Ovary (tissue), 9 donors: Measurements from ENCODE around the gene FAM149A. TPM values are rescaled to one million over a fixed set of nuclear protein-coding genes. Genes with fewer than 3 reads are reported as not detected.
A peak's percentile ranks its signal among the peaks of the same experiment; 100 is the strongest.

Source experiments
- DNase-seq, 5 donors: peaks; one replicate each; pipeline ENCODE4 v3.0.0-alpha.2; 2019 to 2020
- H3K27ac ChIP-seq, 2 donors: fragments of 200-600 bp; one replicate each; pipeline versions ENCODE4 v1.5.1 to v1.8.0; 2019 to 2022
- H3K27me3 ChIP-seq: fragments of 200-600 bp; one replicate; pipeline ENCODE4 v1.8.0; 2022
- H3K36me3 ChIP-seq: fragments of 200-600 bp; sonication (generic); one replicate; pipeline ENCODE4 v1.5.1; 2019
- H3K4me1 ChIP-seq: one replicate; pipeline ENCODE4 v1.8.1; 2013; ENCODE audit warnings: mild to moderate bottlenecking, moderate library complexity; ENCODE audit not compliant: insufficient read depth
- H3K4me3 ChIP-seq: fragments of 200-600 bp; sonication (generic); one replicate; pipeline ENCODE4 v1.5.1; 2017
- H3K9me3 ChIP-seq, 2 donors: fragments of 200-600 bp in 1 of 2; sonication (generic) in 1 of 2; one replicate each; pipeline versions ENCODE4 v1.5.1 to v1.8.1; 2013 to 2019; ENCODE audit warnings: mild to moderate bottlenecking in 1 of 2, moderate library complexity in 1 of 2
- EP300 ChIP-seq: sonication (generic); formaldehyde crosslinking; IDR thresholded peaks from one replicate; pipeline ENCODE4 v1.6.1; 2017; ENCODE audit warnings: antibody characterized with exemption
- POLR2A ChIP-seq: fragments of 450-650 bp; IDR thresholded peaks from one replicate; pipeline ENCODE4 v1.6.1; 2017; ENCODE audit warnings: antibody characterized with exemption, mild to moderate bottlenecking, moderate library complexity
- WGBS, 3 donors: extraction: QIAGEN DNeasy Blood & Tissue Kit in 1 of 3; methylation state at CpG; one replicate each; pipeline versions ENCODE4 v1.1.5 to v1.1.7; 2013 to 2017; 5-methylcytosine and 5-hydroxymethylcytosine counted together
- intact Hi-C, 4 donors: fragments of 100-400 bp; cut with DNase I; formaldehyde crosslinking; loops; one replicate each; pipeline versions ENCODE4 v1.11.0 to v1.15.1; 2022 to 2023
- polyA plus RNA-seq, 2 donors: library from polyadenylated mRNA; stranded (reverse); fragments of 200-250 nt in 1 of 2; fragments of 350-450 nt in 1 of 2; fragmentation: Illumina TruSeq in 1 of 2; extraction: RNeasy Lipid Tissue Mini Kit (QIAGEN cat#74804) in 1 of 2; gene quantifications; one replicate each; pipeline ENCODE4 v1.2.3, GENCODE V29; 2013 to 2014
- total RNA-seq, 7 donors: library from RNA; depleted of rRNA in 2 of 7; stranded (reverse); fragments of >200 nt in 2 of 7; fragmentation: NEBNext Ultra II Directional in 3 of 7; extraction: Animal tissue kit (Norgen Biotek cat#: 25700) in 3 of 7; gene quantifications; one replicate each; pipeline versions ENCODE4 v1.1.0 to v1.2.4, GENCODE V29; 2016 to 2023
- TF ChIP-seq, protein P1 (sequence below), 3 donors: fragments of 450-650 bp in 2 of 3; fragments of 200-600 bp in 1 of 3; IDR thresholded peaks; one replicate each; pipeline versions ENCODE4 v1.5.1 to v1.8.0; 2016 to 2022; ENCODE audit warnings: antibody characterized with exemption in 3 of 3, mild to moderate bottlenecking in 1 of 3
- donor health status: DM: no; HTN: no; CAD: no; lungs with moderate emphysema.
- donor health status: DM: no; HTN: no; CAD: no.
- donor health status: Bipolar disorder and iron deficiency.
- donor health status: DM: yes; HTN: yes; CAD: no.
- donor health status: DM: no; HTN: no; CAD: no.
- donor health status: DM: yes; HTN: yes; CAD: no.

Gene FAM149A
- total and polyA plus RNA-seq, 9 donors, result 6.4 to 16.1 (median 12.7) TPM

DNA sequence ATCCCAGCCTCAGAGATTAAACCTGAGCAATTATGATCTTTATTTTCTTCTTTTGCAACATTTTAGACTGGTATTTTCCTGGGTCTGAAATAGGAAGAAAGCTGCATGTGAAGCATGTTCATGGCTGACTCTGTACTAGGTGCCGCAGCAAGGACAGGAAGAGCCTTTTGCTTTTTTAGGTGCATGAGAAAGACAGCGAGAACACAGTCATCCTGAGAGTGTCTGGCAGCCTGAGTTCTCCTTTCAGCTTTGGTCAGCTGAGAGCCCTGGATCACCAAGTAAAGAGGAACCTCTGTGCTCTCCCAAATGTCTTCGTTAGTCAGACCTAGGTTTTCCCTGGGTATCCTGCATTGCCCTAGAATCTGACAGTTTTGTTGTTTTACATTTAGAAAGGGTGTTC, 29.8 kb downstream of the FAM149A start:
- intact Hi-C loops, result loop anchor here in 1 of 4 donors (10.0 kb wide), 1 partner anchor 69 kb away; the partner anchor contains the start of gene TLR3
- Histone ChIP-seq H3K4me1 (no peaks in the 10 kb centered on the region), H3K36me3 (no peaks in the 10 kb centered on the region), H3K27ac (no peak overlapping the region), H3K27me3 (no peaks in the 10 kb centered on the region), H3K9me3 (no peaks in the 10 kb centered on the region), H3K4me3 (no peak overlapping the region)
- DNase-seq, result no peak
- 88 to 91% (median 90%) methylated on average over 3 of the region's 3 CpGs for WGBS, 3 donors
- TF ChIP-seq EP300 (no peak), POLR2A (no peak)
- TF ChIP-seq, protein P1, sequence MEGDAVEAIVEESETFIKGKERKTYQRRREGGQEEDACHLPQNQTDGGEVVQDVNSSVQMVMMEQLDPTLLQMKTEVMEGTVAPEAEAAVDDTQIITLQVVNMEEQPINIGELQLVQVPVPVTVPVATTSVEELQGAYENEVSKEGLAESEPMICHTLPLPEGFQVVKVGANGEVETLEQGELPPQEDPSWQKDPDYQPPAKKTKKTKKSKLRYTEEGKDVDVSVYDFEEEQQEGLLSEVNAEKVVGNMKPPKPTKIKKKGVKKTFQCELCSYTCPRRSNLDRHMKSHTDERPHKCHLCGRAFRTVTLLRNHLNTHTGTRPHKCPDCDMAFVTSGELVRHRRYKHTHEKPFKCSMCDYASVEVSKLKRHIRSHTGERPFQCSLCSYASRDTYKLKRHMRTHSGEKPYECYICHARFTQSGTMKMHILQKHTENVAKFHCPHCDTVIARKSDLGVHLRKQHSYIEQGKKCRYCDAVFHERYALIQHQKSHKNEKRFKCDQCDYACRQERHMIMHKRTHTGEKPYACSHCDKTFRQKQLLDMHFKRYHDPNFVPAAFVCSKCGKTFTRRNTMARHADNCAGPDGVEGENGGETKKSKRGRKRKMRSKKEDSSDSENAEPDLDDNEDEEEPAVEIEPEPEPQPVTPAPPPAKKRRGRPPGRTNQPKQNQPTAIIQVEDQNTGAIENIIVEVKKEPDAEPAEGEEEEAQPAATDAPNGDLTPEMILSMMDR (IDR thresholded peaks at IDR 0.05), result no peak

DNA sequence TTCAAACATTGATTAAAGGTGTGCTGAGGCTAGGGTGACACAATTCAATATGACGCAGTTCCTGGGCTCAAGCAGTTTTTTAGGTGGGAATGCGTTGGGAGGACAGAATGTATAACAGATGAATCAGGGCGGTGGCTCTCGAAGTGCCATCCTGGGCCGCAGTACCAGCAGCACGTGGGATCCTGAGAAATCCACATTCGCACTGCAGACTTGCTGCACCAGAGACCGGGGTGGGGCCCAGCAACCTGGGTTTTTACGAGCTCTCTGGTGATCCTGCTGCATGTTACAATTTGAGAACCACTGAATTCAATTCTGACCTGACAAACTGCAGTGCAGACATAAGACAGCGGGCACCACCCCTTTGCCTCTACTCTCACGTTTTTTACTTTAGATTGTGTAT, 30.4 kb downstream of the FAM149A start:
- no peak for DNase-seq
- Histone ChIP-seq H3K36me3 (no peaks in the 10 kb centered on the region), H3K4me1 (no peaks in the 10 kb centered on the region), H3K4me3 (no peak overlapping the region), H3K9me3 (no peaks in the 10 kb centered on the region), H3K27me3 (no peaks in the 10 kb centered on the region), H3K27ac (no peak overlapping the region)
- TF ChIP-seq EP300 (no peak), POLR2A (no peak)
- TF ChIP-seq, protein P1 (IDR thresholded peaks at IDR 0.05), result no peak
- 93 to 96% (median 93%) methylated on average over 11 of the region's 11 CpGs for WGBS, 3 donors
- intact Hi-C loops, result loop anchor here in 1 of 4 donors (10.0 kb wide), 1 partner anchor 70 kb away; the partner anchor contains the start of gene TLR3

DNA sequence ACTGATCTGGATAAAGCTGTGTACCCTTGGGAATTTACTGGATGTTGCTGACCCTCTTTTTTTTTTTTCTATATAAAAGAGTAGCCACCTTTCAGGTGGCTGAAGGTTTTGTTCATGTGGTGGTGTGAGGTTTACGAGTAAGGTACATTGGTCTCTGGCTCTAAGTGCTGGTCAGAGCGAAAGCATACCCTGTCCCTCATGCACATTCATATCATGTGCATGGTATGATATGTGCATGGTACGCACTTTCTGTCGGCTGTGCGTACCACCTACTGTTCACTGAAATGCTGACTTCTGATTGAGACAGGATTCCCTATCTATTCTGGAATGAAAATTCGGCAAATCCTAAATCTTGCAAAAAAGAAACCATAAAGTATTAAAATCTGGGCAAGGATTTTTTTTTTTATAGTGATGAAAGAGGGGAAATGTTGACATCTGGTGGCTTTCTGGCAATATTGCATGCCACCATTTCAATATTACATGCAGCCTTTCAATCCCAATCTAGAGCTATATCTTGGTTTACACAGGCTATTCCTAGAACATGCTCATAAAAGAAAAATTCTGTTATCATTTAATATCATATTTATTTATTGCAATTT, 32.8 kb downstream of the FAM149A start:
- WGBS, 3 donors, result 15 to 32% (median 21%) methylated on average over 6 of the region's 6 CpGs
- H3K27ac ChIP-seq, result no peak overlapping the region
- H3K27me3 ChIP-seq, result no peaks in the 10 kb centered on the region
- no peak for DNase-seq
- intact Hi-C loops, result loop anchor here in 1 of 4 donors (10.0 kb wide), 1 partner anchor 72 kb away; the partner anchor contains the start of gene TLR3
- H3K4me3 ChIP-seq, result peak overlapping the region; percentile 17
- no peaks in the 10 kb centered on the region for H3K4me1 ChIP-seq
- TF ChIP-seq EP300, result no peak
- TF ChIP-seq, protein P1 (IDR thresholded peaks at IDR 0.05), result peak; percentile 47 to 51 (median 50)
- H3K36me3 ChIP-seq, result no peaks in the 10 kb centered on the region
- no peaks in the 10 kb centered on the region for H3K9me3 ChIP-seq

DNA sequence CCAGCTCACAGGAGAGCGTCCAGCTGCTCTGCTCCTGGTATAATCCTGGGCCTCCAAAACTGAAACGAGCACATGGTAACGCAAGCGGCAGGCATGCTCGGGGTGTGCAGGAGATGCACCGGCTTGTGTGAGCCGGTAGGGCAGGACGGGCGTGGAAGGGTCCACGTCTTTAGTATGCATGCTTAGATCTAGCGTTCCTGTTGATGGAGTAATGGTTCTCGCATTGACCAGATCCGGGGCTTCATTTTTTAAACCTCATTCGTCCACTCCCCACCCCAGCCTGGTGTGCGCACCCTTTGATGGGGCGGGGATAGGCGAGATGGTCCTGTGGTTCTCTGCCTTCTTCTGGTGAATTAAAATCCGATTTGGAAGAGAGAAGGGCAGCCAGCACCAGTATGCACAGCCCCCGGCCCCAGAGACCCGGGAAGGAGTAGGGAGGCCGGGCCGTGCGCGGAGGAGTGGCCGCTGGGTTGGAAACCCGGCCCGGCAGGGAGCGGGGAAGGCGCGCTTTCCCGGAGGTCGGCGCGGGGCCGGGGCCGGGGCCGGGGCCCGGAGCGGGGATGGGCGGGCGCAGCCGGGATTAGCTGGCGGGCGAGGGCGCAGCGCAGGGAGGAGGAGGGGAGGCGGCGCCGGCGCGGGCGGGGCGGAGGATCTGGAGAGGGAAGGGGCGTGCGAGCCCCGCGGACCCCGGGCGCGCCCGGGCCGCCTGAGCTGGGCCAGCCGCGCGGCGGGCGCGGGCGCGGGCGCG, 39.9 kb downstream of the FAM149A start:
- Histone ChIP-seq H3K27ac (peak overlapping the region; percentile 78 to 88), H3K4me1 (peaks cover 1% of the 10 kb centered on the region), H3K27me3 (no peaks in the 10 kb centered on the region), H3K9me3 (no peaks in the 10 kb centered on the region), H3K36me3 (no peaks in the 10 kb centered on the region), H3K4me3 (peak overlapping the region; percentile 57)
- peak; percentile 59 to 80 (median 75) for DNase-seq
- WGBS, 3 donors, result 1% methylated on average over 31 to 69 of the region's 72 CpGs
- intact Hi-C loops, result loop anchor here in 1 of 4 donors (10.0 kb wide), 1 partner anchor 50 kb away; the partner anchor contains the start of gene CYP4V2
- TF ChIP-seq, protein P1 (IDR thresholded peaks at IDR 0.05), result peak in 1 of 3 donors; percentile 8
- TF ChIP-seq POLR2A, result no peak
